ENCODE data around the gene EIF4G3.

DNA sequence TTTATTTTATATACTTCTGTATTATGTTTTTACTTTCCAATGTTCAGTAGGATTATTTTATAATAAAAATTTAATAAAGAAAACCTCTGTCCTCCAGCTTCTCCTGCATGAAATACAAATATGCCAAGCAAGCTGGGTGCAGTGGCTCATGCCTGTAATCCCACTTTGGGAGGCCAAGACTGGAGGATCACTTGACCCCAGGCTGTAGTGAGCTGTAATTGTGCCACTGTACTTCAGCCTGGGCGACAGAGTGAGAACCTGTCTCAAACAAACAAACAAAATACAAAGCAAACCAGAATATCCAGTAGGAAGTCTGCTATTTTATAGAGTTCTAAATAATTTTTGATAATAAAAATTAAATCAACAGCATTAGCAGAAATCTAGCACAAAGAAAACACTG is 168.8 kb downstream of the EIF4G3 start:
- TF ChIP-seq, protein P1, sequence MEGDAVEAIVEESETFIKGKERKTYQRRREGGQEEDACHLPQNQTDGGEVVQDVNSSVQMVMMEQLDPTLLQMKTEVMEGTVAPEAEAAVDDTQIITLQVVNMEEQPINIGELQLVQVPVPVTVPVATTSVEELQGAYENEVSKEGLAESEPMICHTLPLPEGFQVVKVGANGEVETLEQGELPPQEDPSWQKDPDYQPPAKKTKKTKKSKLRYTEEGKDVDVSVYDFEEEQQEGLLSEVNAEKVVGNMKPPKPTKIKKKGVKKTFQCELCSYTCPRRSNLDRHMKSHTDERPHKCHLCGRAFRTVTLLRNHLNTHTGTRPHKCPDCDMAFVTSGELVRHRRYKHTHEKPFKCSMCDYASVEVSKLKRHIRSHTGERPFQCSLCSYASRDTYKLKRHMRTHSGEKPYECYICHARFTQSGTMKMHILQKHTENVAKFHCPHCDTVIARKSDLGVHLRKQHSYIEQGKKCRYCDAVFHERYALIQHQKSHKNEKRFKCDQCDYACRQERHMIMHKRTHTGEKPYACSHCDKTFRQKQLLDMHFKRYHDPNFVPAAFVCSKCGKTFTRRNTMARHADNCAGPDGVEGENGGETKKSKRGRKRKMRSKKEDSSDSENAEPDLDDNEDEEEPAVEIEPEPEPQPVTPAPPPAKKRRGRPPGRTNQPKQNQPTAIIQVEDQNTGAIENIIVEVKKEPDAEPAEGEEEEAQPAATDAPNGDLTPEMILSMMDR (IDR thresholded peaks at IDR 0.05), result no peak
- TF ChIP-seq POLR2A (IDR thresholded peaks at IDR 0.05), result no peak
